Stimulated activated CD8-positive, alpha-beta memory T cell treated with anti-CD3 and anti-CD28 coated beads, Interleukin-12 subunit alpha, Interleukin-12 subunit beta, amount 100 ng/mL, for 1 hour (primary cell): ENCODE measurements around the gene FAM222A.
A peak's percentile ranks its signal among the peaks of the same experiment; 100 is the strongest.

Experiments
- DNase-seq: peaks from one replicate; pipeline ENCODE4 v3.0.0-alpha.2; 2020; ENCODE audit warnings: low read depth

FAM222A gene

GRCh38 chr12:109710747-109711595 lies 2.7 kb upstream of the FAM222A start:
- no peak for DNase-seq

- DNase-seq = no peak
These were observed 1.8 kb upstream of the FAM222A start for GRCh38 chr12:109711596-109712461.

GRCh38 chr12:109714141-109714912 lies 702 bp downstream of the FAM222A start:
- peak; percentile 20 for DNase-seq

GRCh38 chr12:109714913-109715244 lies 1.3 kb downstream of the FAM222A start:
- DNase-seq = no peak

GRCh38 chr12:109715310-109716091 lies 1.9 kb downstream of the FAM222A start:
- no peak for DNase-seq

- no peak for DNase-seq
These were observed 2.5 kb downstream of the FAM222A start for GRCh38 chr12:109716092-109716479.

GRCh38 chr12:109716512-109717389 lies 3.1 kb downstream of the FAM222A start:
- DNase-seq = no peak

- no peak for DNase-seq
These were observed 4.0 kb downstream of the FAM222A start for GRCh38 chr12:109717390-109718357.

- DNase-seq = no peak
These were observed 4.8 kb downstream of the FAM222A start for GRCh38 chr12:109718390-109718789.

GRCh38 chr12:109719123-109720022 lies 5.7 kb downstream of the FAM222A start:
- DNase-seq = no peak

GRCh38 chr12:109720152-109720856 lies 6.7 kb downstream of the FAM222A start:
- no peak for DNase-seq

- no peak for DNase-seq
These were observed 7.2 kb downstream of the FAM222A start for GRCh38 chr12:109720857-109721189.

- DNase-seq = no peak
These were observed 7.7 kb downstream of the FAM222A start for GRCh38 chr12:109721276-109721675.

GRCh38 chr12:109722022-109722720 lies 8.5 kb downstream of the FAM222A start:
- no peak for DNase-seq

- no peak for DNase-seq
These were observed 9.1 kb downstream of the FAM222A start for GRCh38 chr12:109722721-109723094.

GRCh38 chr12:109723311-109723881 lies 9.8 kb downstream of the FAM222A start:
- DNase-seq = no peak
